GM19240 (cell line): ENCODE results near the gene FBXW12.

Experiments
- DNase-seq: peaks from one replicate; pipeline ENCODE4 v3.0.0; 2011; ENCODE audit warnings: low spot score; ENCODE audit not compliant: insufficient read length

FBXW12 gene

GRCh38 chr3:48420561-48420960, 48.5 kb downstream of the FBXW12 start:
- DNase-seq: no peak

GRCh38 chr3:48422272-48422671, 50.3 kb downstream of the FBXW12 start:
- no peak for DNase-seq

- no peak for DNase-seq
These were observed 50.7 kb downstream of the FBXW12 start for GRCh38 chr3:48422681-48423080.

GRCh38 chr3:48423241-48423882, 51.3 kb downstream of the FBXW12 start:
- no peak for DNase-seq

- no peak for DNase-seq
These were observed 52.1 kb downstream of the FBXW12 start for GRCh38 chr3:48423883-48424695.

- DNase-seq: no peak
These were observed 53.3 kb downstream of the FBXW12 start for GRCh38 chr3:48425281-48425812.

GRCh38 chr3:48426401-48426909, 54.4 kb downstream of the FBXW12 start:
- DNase-seq: no peak

- DNase-seq: no peak
These were observed 55.1 kb downstream of the FBXW12 start for GRCh38 chr3:48426944-48427629.

GRCh38 chr3:48427630-48427962, 55.6 kb downstream of the FBXW12 start:
- DNase-seq: no peak

- DNase-seq: no peak
These were observed 56.1 kb downstream of the FBXW12 start for GRCh38 chr3:48428088-48428571.

GRCh38 chr3:48428572-48429316, 56.7 kb downstream of the FBXW12 start:
- DNase-seq: no peak

- peak; percentile 51 for DNase-seq
These were observed 57.4 kb downstream of the FBXW12 start for GRCh38 chr3:48429317-48429959.

- DNase-seq: no peak
These were observed 58.1 kb downstream of the FBXW12 start, which contains the start of gene PLXNB1 for GRCh38 chr3:48429960-48430707. Gene PLXNB1, minus strand, starts transcription at chr3:48430086. Its CDS starts 5,475 bp downstream, at chr3:48424611.

- DNase-seq: no peak
These were observed 58.7 kb downstream of the FBXW12 start for GRCh38 chr3:48430708-48431101.

GRCh38 chr3:48431224-48432029, 59.4 kb downstream of the FBXW12 start:
- no peak for DNase-seq

GRCh38 chr3:48432411-48433371, 60.7 kb downstream of the FBXW12 start:
- DNase-seq: no peak

GRCh38 chr3:48433472-48434118, 61.6 kb downstream of the FBXW12 start:
- no peak for DNase-seq
